ENCODE results near the gene DICER1.
A peak's percentile ranks its signal among the peaks of the same experiment; 100 is the strongest.
"Not testable (repeated sequence)": the region's sequence is repeated elsewhere in the genome, so short reads cannot be mapped to it uniquely, and the experiment has no call there.

The DICER1 gene

GRCh38 chr14:95183532-95184412, 26.4 kb upstream of the DICER1 start:
- DNase-seq = peak; percentile 30

GRCh38 chr14:95183082-95183481, 25.8 kb upstream of the DICER1 start:
- DNase-seq = no peak

GRCh38 chr14:95182379-95182778, 25.1 kb upstream of the DICER1 start:
- no peak for DNase-seq

- DNase-seq = no peak
These were observed 23.8 kb upstream of the DICER1 start for GRCh38 chr14:95180966-95181741.

GRCh38 chr14:95175670-95176069, 18.3 kb upstream of the DICER1 start:
- not testable (repeated sequence) for DNase-seq

GRCh38 chr14:95174184-95174792, 17.0 kb upstream of the DICER1 start:
- no peak for DNase-seq

- no peak for DNase-seq
These were observed 16.2 kb upstream of the DICER1 start for GRCh38 chr14:95173518-95173917.

GRCh38 chr14:95167177-95167576, 9.8 kb upstream of the DICER1 start:
- DNase-seq = no peak

- no peak for DNase-seq
These were observed 8.2 kb upstream of the DICER1 start for GRCh38 chr14:95165517-95165916.

GRCh38 chr14:95164506-95164905, 7.2 kb upstream of the DICER1 start:
- DNase-seq = no peak

- DNase-seq = no peak
These were observed 6.3 kb upstream of the DICER1 start for GRCh38 chr14:95163666-95164065.

- no peak for DNase-seq
These were observed 5.8 kb upstream of the DICER1 start for GRCh38 chr14:95163132-95163531.

- no peak for DNase-seq
These were observed 5.3 kb upstream of the DICER1 start for GRCh38 chr14:95162641-95163040.

GRCh38 chr14:95157048-95157326, 342 bp downstream of the DICER1 start:
- no peak for DNase-seq

- peak; percentile 18 for DNase-seq
These were observed 925 bp downstream of the DICER1 start for GRCh38 chr14:95156161-95157047.

- no peak for DNase-seq
These were observed 2.3 kb downstream of the DICER1 start for GRCh38 chr14:95155045-95155444.

- DNase-seq = no peak
These were observed 3.5 kb downstream of the DICER1 start for GRCh38 chr14:95153866-95154265.

- DNase-seq = no peak
These were observed 5.8 kb downstream of the DICER1 start for GRCh38 chr14:95151561-95151960.

- no peak for DNase-seq
These were observed 6.4 kb downstream of the DICER1 start for GRCh38 chr14:95150910-95151309.

GRCh38 chr14:95149441-95149840, 7.9 kb downstream of the DICER1 start:
- no peak for DNase-seq

- DNase-seq = no peak
These were observed 9.7 kb downstream of the DICER1 start for GRCh38 chr14:95147597-95147996.

- DNase-seq = no peak
These were observed 11.1 kb downstream of the DICER1 start for GRCh38 chr14:95146079-95146771.

All from fibroblast of skin of right quadriceps (primary cell).